Osteoblast (primary cell): Measurements from ENCODE around the gene ERAP2. TPM values are rescaled to one million over a fixed set of nuclear protein-coding genes. Genes with fewer than 3 reads are reported as not detected.

Source experiments
- DNase-seq: peaks from one replicate; pipeline ENCODE4 v3.0.0; 2011; ENCODE audit warnings: low spot score, mixed read lengths; ENCODE audit not compliant: insufficient read length; ENCODE audit errors: missing footprints
- H2AFZ ChIP-seq: 2 replicates; pipeline ENCODE4 v1.6.0; 2011; ENCODE audit warnings: mild to moderate bottlenecking, low read length
- H3K27ac ChIP-seq: 2 replicates; pipeline ENCODE4 v1.5.1; 2011; ENCODE audit warnings: mild to moderate bottlenecking, low read depth, low read length, moderate library complexity
- H3K27me3 ChIP-seq: 2 replicates; pipeline ENCODE4 v1.6.0; 2012; ENCODE audit warnings: mild to moderate bottlenecking, control low read depth, inconsistent platforms, low read length, moderate library complexity; ENCODE audit not compliant: insufficient read depth
- H3K36me3 ChIP-seq: 2 replicates; pipeline ENCODE4 v1.5.1; 2011; ENCODE audit warnings: mild to moderate bottlenecking, low read length, control low read depth, moderate library complexity; ENCODE audit not compliant: insufficient read depth
- H3K4me1 ChIP-seq: 2 replicates; pipeline ENCODE4 v1.5.1; 2011; ENCODE audit warnings: mild to moderate bottlenecking, low read length, control low read depth, moderate library complexity; ENCODE audit not compliant: insufficient read depth
- H3K4me2 ChIP-seq: 2 replicates; pipeline ENCODE4 v1.6.0; 2011; ENCODE audit warnings: mild to moderate bottlenecking, low read length; ENCODE audit not compliant: insufficient read depth
- H3K4me3 ChIP-seq: fragments of 200-600 bp; sonication (generic); 3 replicates; pipeline ENCODE4 v1.5.1; 2012; ENCODE audit warnings: mild to moderate bottlenecking, low read length, inconsistent platforms; ENCODE audit not compliant: insufficient read depth
- H3K79me2 ChIP-seq: 2 replicates; pipeline ENCODE4 v1.6.0; 2012; ENCODE audit warnings: mild to moderate bottlenecking, low read length, control low read depth, inconsistent platforms; ENCODE audit not compliant: insufficient read depth
- H3K9me3 ChIP-seq: 2 replicates; pipeline ENCODE4 v1.5.1; 2011; ENCODE audit warnings: low read depth, low read length, control low read depth
- H4K20me1 ChIP-seq: 2 replicates; pipeline ENCODE4 v1.6.0; 2012; ENCODE audit warnings: mild to moderate bottlenecking, low read length, control low read depth; ENCODE audit not compliant: insufficient read depth
- CTCF ChIP-seq: IDR thresholded peaks from 2 replicates; pipeline ENCODE4 v1.5.1; 2011; ENCODE audit warnings: mild to moderate bottlenecking, low read depth, low read length, moderate library complexity; ENCODE audit errors: extremely low read depth
- total RNA-seq: library from RNA; depleted of rRNA; stranded (reverse); fragments of >200 nt; gene quantifications from 2 replicates; pipeline ENCODE4 v1.2.3, GENCODE V29; 2012

Gene ERAP2
- total RNA-seq, 1 donor = 84.7 TPM

- Histone ChIP-seq H3K9me3 (no peaks in the 10 kb centered on the region), H3K36me3 (no peaks in the 10 kb centered on the region), H3K79me2 (peaks cover 50% of the 10 kb centered on the region), H3K4me1 (peaks cover 42% of the 10 kb centered on the region), H4K20me1 (peaks cover 27% of the 10 kb centered on the region), H2AFZ (peak within 1 kb of the TSS; percentile 98), H3K27me3 (no peaks in the 10 kb centered on the region), H3K4me2 (peak within 1 kb of the TSS; percentile 100), H3K4me3 (peak within 1 kb of the TSS; percentile 91), H3K27ac (peak within 1 kb of the TSS; percentile 72)
- TF ChIP-seq CTCF = no peak
- peak; percentile 95 for DNase-seq
Measured at GRCh38 chr5:96935559-96936430, 59.5 kb downstream of the ERAP2 start, which contains the start of gene LNPEP. Gene LNPEP, plus strand, starts transcription at chr5:96936080. Its CDS starts 76 bp downstream, at chr5:96936156.

- H3K4me2 ChIP-seq = peak overlapping the region; percentile 100
- peak overlapping the region; percentile 84 for H2AFZ ChIP-seq
- H3K79me2 ChIP-seq = peaks cover 57% of the 10 kb centered on the region
- H3K9me3 ChIP-seq = no peaks in the 10 kb centered on the region
- H4K20me1 ChIP-seq = peaks cover 29% of the 10 kb centered on the region
- peak overlapping the region; percentile 72 for H3K27ac ChIP-seq
- peak overlapping the region; percentile 91 for H3K4me3 ChIP-seq
- DNase-seq = peak; percentile 66
- no peak for TF ChIP-seq CTCF
- H3K27me3 ChIP-seq = no peaks in the 10 kb centered on the region
- H3K36me3 ChIP-seq = no peaks in the 10 kb centered on the region
- H3K4me1 ChIP-seq = peaks cover 45% of the 10 kb centered on the region
Measured at GRCh38 chr5:96936431-96937320, 60.4 kb downstream of the ERAP2 start.

DNA sequence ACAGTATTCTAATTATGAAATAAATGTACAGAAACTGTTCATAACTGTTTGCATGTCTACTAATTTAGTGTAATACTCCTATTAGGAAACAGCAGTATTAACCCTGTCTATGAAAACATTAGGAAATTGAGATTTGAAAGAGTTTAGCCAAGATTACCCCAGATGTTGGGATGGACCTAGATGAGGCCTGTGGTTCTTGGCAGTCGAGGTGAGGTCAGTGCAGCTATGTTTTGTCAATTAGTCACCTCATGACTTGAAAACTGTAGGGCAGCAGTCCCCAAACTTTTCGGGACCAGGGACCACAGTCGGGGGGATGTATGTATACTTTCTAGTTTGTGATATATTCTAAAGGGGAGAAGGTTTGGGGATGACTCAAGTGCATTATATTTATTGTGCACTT is 64.3 kb downstream of the ERAP2 start:
- no peak for DNase-seq
- Histone ChIP-seq H3K9me3 (no peaks in the 10 kb centered on the region), H3K4me2 (peak overlapping the region; percentile 23), H3K36me3 (no peaks in the 10 kb centered on the region), H3K4me1 (peaks cover 34% of the 10 kb centered on the region), H3K4me3 (no peak overlapping the region), H3K27ac (no peak overlapping the region), H3K27me3 (no peaks in the 10 kb centered on the region), H2AFZ (no peak overlapping the region), H3K79me2 (peaks cover 86% of the 10 kb centered on the region), H4K20me1 (peaks cover 35% of the 10 kb centered on the region)
- no peak for TF ChIP-seq CTCF
